Fibroblast of skin of abdomen (primary cell): ENCODE results near the gene STX1B.
A peak's percentile ranks its signal among the peaks of the same experiment; 100 is the strongest.

ENCODE experiments used
- DNase-seq: peaks from one replicate; pipeline ENCODE4 v3.0.0-alpha.2; 2013

Gene STX1B

GRCh38 chr16:30977502-30977901 lies 32.9 kb downstream of the STX1B start:
- DNase-seq, result no peak

GRCh38 chr16:30976486-30976885 lies 34.0 kb downstream of the STX1B start:
- no peak for DNase-seq

GRCh38 chr16:30974348-30974747 lies 36.1 kb downstream of the STX1B start:
- DNase-seq, result no peak

- peak; percentile 27 for DNase-seq
These were observed 37.6 kb downstream of the STX1B start for GRCh38 chr16:30972872-30973271.

- no peak for DNase-seq
These were observed 39.1 kb downstream of the STX1B start for GRCh38 chr16:30971298-30971697.

GRCh38 chr16:30969246-30969842 lies 41.1 kb downstream of the STX1B start:
- DNase-seq, result no peak

GRCh38 chr16:30967795-30968194 lies 42.6 kb downstream of the STX1B start:
- no peak for DNase-seq

- no peak for DNase-seq
These were observed 44.3 kb downstream of the STX1B start for GRCh38 chr16:30966033-30966619.

GRCh38 chr16:30965436-30965835 lies 45.0 kb downstream of the STX1B start:
- DNase-seq, result no peak

GRCh38 chr16:30964574-30965226 lies 45.7 kb downstream of the STX1B start:
- DNase-seq, result no peak

- DNase-seq, result no peak
These were observed 46.4 kb downstream of the STX1B start for GRCh38 chr16:30963925-30964511.

- DNase-seq, result no peak
These were observed 49.1 kb downstream of the STX1B start for GRCh38 chr16:30961384-30961783.

- peak; percentile 51 for DNase-seq
These were observed 52.0 kb downstream of the STX1B start for GRCh38 chr16:30958175-30959079.

- peak; percentile 97 for DNase-seq
These were observed 52.8 kb downstream of the STX1B start, which contains the start of gene SETD1A for GRCh38 chr16:30957456-30958174. Gene SETD1A (plus strand): TSS chr16:30957754. CDS start chr16:30958732, 978 bp downstream.

GRCh38 chr16:30956601-30957455 lies 53.6 kb downstream of the STX1B start:
- peak; percentile 89 for DNase-seq

- DNase-seq, result no peak
These were observed 55.4 kb downstream of the STX1B start for GRCh38 chr16:30954993-30955392.

- peak; percentile 73 for DNase-seq
These were observed 56.8 kb downstream of the STX1B start for GRCh38 chr16:30953511-30954124.

- no peak for DNase-seq
These were observed 57.3 kb downstream of the STX1B start for GRCh38 chr16:30953111-30953510.

GRCh38 chr16:30951750-30952149 lies 58.7 kb downstream of the STX1B start:
- DNase-seq, result no peak

- no peak for DNase-seq
These were observed 59.2 kb downstream of the STX1B start for GRCh38 chr16:30951193-30951592.
